HepG2 (cell line): Measurements from ENCODE around the gene SYPL1. TPM values are rescaled to one million over a fixed set of nuclear protein-coding genes. Genes with fewer than 3 reads are reported as not detected.
A peak's percentile ranks its signal among the peaks of the same experiment; 100 is the strongest.

Source experiments
- CAMTA2 ChIP-seq: sonication (generic); formaldehyde crosslinking; IDR thresholded peaks from 2 replicates; pipeline ENCODE4 v1.4.0; 2020; ENCODE audit warnings: mild to moderate bottlenecking, missing genetic modification reagents, borderline replicate concordance
- DPF2 ChIP-seq: sonication (generic); formaldehyde crosslinking; IDR thresholded peaks from 2 replicates; pipeline ENCODE4 v1.4.0; 2020; ENCODE audit warnings: mild to moderate bottlenecking, low read depth, missing genetic modification reagents, borderline replicate concordance
- MYPOP ChIP-seq: sonication (generic); formaldehyde crosslinking; IDR thresholded peaks from 2 replicates; pipeline ENCODE4 v1.8.1; 2023; ENCODE audit warnings: mild to moderate bottlenecking, moderate library complexity, missing genetic modification reagents
- NR1H2 ChIP-seq: sonication (generic); formaldehyde crosslinking; IDR thresholded peaks from 2 replicates; pipeline ENCODE4 v1.8.1; 2022; ENCODE audit warnings: low read depth, missing genetic modification reagents, borderline replicate concordance
- PAXIP1 ChIP-seq: sonication (generic); formaldehyde crosslinking; conservative IDR thresholded peaks from 2 replicates; pipeline ENCODE4 v1.4.0; 2020; ENCODE audit warnings: mild to moderate bottlenecking, missing genetic modification reagents, moderate library complexity
- PHF8 ChIP-seq: sonication (generic); formaldehyde crosslinking; IDR thresholded peaks from 2 replicates; pipeline ENCODE4 v1.5.0; 2020; ENCODE audit warnings: missing genetic modification reagents
- RNF2 ChIP-seq: fragments of 450-650 bp; conservative IDR thresholded peaks from 2 replicates; pipeline ENCODE4 v1.6.1; 2016; ENCODE audit warnings: low read depth
- SALL2 ChIP-seq: sonication (generic); formaldehyde crosslinking; IDR thresholded peaks from 2 replicates; pipeline ENCODE4 v1.8.1; 2023; ENCODE audit warnings: mild to moderate bottlenecking, missing genetic modification reagents, inconsistent platforms
- TGIF2 ChIP-seq: IDR thresholded peaks from 2 replicates; pipeline ENCODE4 v1.6.1; 2016; ENCODE audit warnings: control low read depth, missing compliant biosample characterization
- ZBTB40 ChIP-seq, 2 experiments: fragments of 450-650 bp in 1 of 2; sonication (generic) in 1 of 2; formaldehyde crosslinking in 1 of 2; IDR thresholded peaks; 2 replicates each; pipeline versions ENCODE4 v1.6.1 to v1.8.0; 2016 to 2022; ENCODE audit warnings: antibody characterized with exemption in 1 of 2, mild to moderate bottlenecking in 1 of 2, missing genetic modification reagents in 1 of 2
- ZFY ChIP-seq: sonication (generic); formaldehyde crosslinking; IDR thresholded peaks from 2 replicates; pipeline ENCODE4 v1.4.0; 2020; ENCODE audit warnings: missing genetic modification reagents
- ZMAT3 ChIP-seq: sonication (generic); formaldehyde crosslinking; conservative IDR thresholded peaks from 2 replicates; pipeline ENCODE4 v1.7.0; 2021; ENCODE audit warnings: missing genetic modification reagents
- ZNF205 ChIP-seq: IDR thresholded peaks from 2 replicates; pipeline ENCODE4 v1.6.1; 2018; ENCODE audit warnings: missing biosample characterization, missing genetic modification reagents
- ZNF333 ChIP-seq: sonication (generic); formaldehyde crosslinking; IDR thresholded peaks from 2 replicates; pipeline ENCODE4 v1.4.0; 2020; ENCODE audit warnings: mild to moderate bottlenecking, missing genetic modification reagents, borderline replicate concordance
- ZNF564 ChIP-seq: sonication (generic); formaldehyde crosslinking; IDR thresholded peaks from 2 replicates; pipeline ENCODE4 v1.8.1; 2023; ENCODE audit warnings: mild to moderate bottlenecking, missing genetic modification reagents
- ZNF781 ChIP-seq: sonication (generic); formaldehyde crosslinking; IDR thresholded peaks from 2 replicates; pipeline ENCODE4 v1.5.1; 2020; ENCODE audit warnings: borderline replicate concordance, mild to moderate bottlenecking, missing genetic modification reagents; ENCODE audit errors: not compliant biosample characterization
- polyA plus RNA-seq, 8 experiments: library from polyadenylated mRNA; depleted of rRNA in 3 of 8; stranded (reverse) in 7 of 8; unstranded in 1 of 8; fragments of >200 nt; fragmentation: Illumina TruSeq in 4 of 8; extraction: Trizol in 4 of 8; gene quantifications; 2 replicates each; pipeline versions ENCODE4 v1.2.1 to v1.2.3, GENCODE V29; 2011 to 2016; ENCODE audit warnings: low read depth in 4 of 8, missing spikeins in 1 of 8, mixed read lengths in 1 of 8; ENCODE audit not compliant: insufficient read depth in 1 of 8
- total RNA-seq, 5 experiments: library from RNA; depleted of rRNA; stranded (reverse); fragments of >200 nt; fragmentation: Illumina TruSeq; extraction: Trizol; gene quantifications; 2 replicates each; pipeline ENCODE4 v1.2.3, GENCODE V29; 2016; ENCODE audit warnings: low read depth in 1 of 5

Gene SYPL1
- total and polyA plus RNA-seq, 2 of the 13 experiments (the other 11 are each of a cell fraction or from before 2014, with no cell fraction given) = 27.5 to 40.2 TPM

GRCh38 chr7:106111655-106112117 lies 426 bp downstream of the SYPL1 start (continued):
- peak; percentile 20; the same call in 1 of the 2 replicates for TF ChIP-seq PHF8 (CRISPR knock-in tag)
- no peak for TF ChIP-seq DPF2 (CRISPR knock-in tag)
- TF ChIP-seq TGIF2 (CRISPR knock-in tag) = 0 out of 2 replicates have a peak, but pooled peaks have one; percentile 2
- no peak for TF ChIP-seq NR1H2
- TF ChIP-seq ZFY (CRISPR knock-in tag) = peak; percentile 88
- TF ChIP-seq SALL2 = peak; percentile 80; the same call in 1 of the 2 replicates
- TF ChIP-seq ZNF781 (CRISPR knock-in tag) = no peak
- 0 out of 2 replicates have a peak, but pooled peaks have one; percentile 2 for TF ChIP-seq ZNF333 (CRISPR knock-in tag)
- TF ChIP-seq ZMAT3 (CRISPR knock-in tag) = no peak
- TF ChIP-seq PAXIP1 (CRISPR knock-in tag) = no peak
- no peak for TF ChIP-seq ZNF205 (CRISPR knock-in tag)
- TF ChIP-seq MYPOP = 0 out of 2 replicates have a peak, but pooled peaks have one; percentile 30
- no peak for TF ChIP-seq ZBTB40 (IDR thresholded peaks at IDR 0.05)
- peak; percentile 59; the same call in 1 of the 2 replicates for TF ChIP-seq ZBTB40 (CRISPR knock-in tag; IDR thresholded peaks at IDR 0.05)
- TF ChIP-seq RNF2 = peak; percentile 73; the same call in 1 of the 2 replicates
- 0 out of 2 replicates have a peak, but pooled peaks have one; percentile 77 for TF ChIP-seq CAMTA2 (CRISPR knock-in tag)
- no peak for TF ChIP-seq ZNF564 (CRISPR knock-in tag)
